Spinal cord (tissue), 10 donors: ENCODE results near the gene EXOC3. TPM values are rescaled to one million over a fixed set of nuclear protein-coding genes. Genes with fewer than 3 reads are reported as not detected.

Experiments
- DNase-seq, 6 donors: peaks; one replicate each; pipeline versions ENCODE4 v3.0.0 to v3.0.0-alpha.2; 2013 to 2015; ENCODE audit warnings: low spot score in 6 of 6, low read depth in 4 of 6
- H3K27ac ChIP-seq: one replicate; pipeline ENCODE4 v1.5.1; 2013; ENCODE audit warnings: low read depth, low read length, control low read depth
- H3K27me3 ChIP-seq: one replicate; pipeline ENCODE4 v1.6.1; 2013; ENCODE audit warnings: low read length; ENCODE audit not compliant: control insufficient read depth, insufficient read depth
- H3K36me3 ChIP-seq: one replicate; pipeline ENCODE4 v1.6.1; 2013; ENCODE audit warnings: low read length; ENCODE audit not compliant: control insufficient read depth, insufficient read depth
- H3K4me1 ChIP-seq: one replicate; pipeline ENCODE4 v1.6.1; 2013; ENCODE audit warnings: low read length; ENCODE audit not compliant: control insufficient read depth, insufficient read depth
- H3K4me3 ChIP-seq: one replicate; pipeline ENCODE4 v1.5.1; 2013; ENCODE audit warnings: low read depth, low read length, control low read depth
- H3K9me3 ChIP-seq: one replicate; pipeline ENCODE4 v1.6.1; 2013; ENCODE audit warnings: low read length; ENCODE audit not compliant: control insufficient read depth, insufficient read depth
- WGBS: methylation state at CpG from one replicate; pipeline ENCODE4 v1.1.5; 2013; ENCODE audit warnings: missing lambda C conversion rate; ENCODE audit not compliant: insufficient coverage; 5-methylcytosine and 5-hydroxymethylcytosine counted together
- polyA plus RNA-seq, 2 donors: library from polyadenylated mRNA; unstranded; fragments of 120-200 nt; gene quantifications; one replicate each; pipeline ENCODE4 v1.2.1, GENCODE V29; 2013; ENCODE audit not compliant: insufficient read length in 2 of 2
- total RNA-seq, 2 donors: library from RNA; depleted of rRNA in 1 of 2; stranded (reverse); fragments of 120-200 nt in 1 of 2; fragments of >200 nt in 1 of 2; gene quantifications; one replicate each; pipeline versions ENCODE4 v1.2.3 to v1.2.4, GENCODE V29; 2013 to 2014
- donor health status: healthy.

Gene EXOC3
- total and polyA plus RNA-seq, 4 donors = 29.7 to 68.6 (median 53.0) TPM

DNA sequence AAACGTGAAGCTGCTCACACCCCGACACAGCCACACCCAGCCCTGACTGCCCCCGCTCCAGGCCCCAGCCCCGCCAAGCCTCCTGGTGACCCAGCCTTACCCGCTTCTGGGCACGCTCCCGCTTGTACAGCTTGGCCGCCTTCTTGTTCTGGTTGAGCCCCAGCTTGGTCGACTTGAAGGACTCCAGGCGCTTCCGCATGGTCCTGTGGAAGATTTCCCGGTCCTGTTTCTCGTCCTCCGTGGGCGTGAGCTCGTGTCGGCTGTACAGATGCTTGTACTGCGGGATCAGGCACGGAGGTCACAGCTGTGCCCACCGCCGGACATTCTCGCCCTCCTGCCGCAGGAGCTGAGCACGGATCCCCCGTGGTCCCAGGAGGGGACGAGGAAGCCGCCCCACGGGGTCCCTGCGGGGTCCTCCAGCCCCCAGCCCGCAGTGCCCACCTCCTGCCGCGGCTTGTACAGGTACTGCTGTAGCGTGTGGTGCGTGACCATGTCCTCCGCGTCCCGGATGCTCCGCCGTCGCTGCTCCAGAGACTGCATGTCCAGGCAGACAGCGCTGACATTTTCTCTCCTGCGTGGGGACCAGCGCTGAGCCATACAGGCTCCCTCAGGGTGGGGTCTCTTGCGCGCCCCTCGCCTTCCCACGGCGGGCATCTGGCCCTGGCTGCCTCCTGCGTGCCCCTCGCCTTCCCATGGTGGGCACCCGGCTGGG, 33.3 kb downstream of the EXOC3 start:
- peaks cover 18% of the 10 kb centered on the region for H3K27me3 ChIP-seq
- no peaks in the 10 kb centered on the region for H3K9me3 ChIP-seq
- peaks cover 39% of the 10 kb centered on the region for H3K4me1 ChIP-seq
- no peak overlapping the region for H3K27ac ChIP-seq
- peaks cover 56% of the 10 kb centered on the region for H3K36me3 ChIP-seq
- no peak overlapping the region for H3K4me3 ChIP-seq
- DNase-seq = no peak
- 82% methylated on average over 46 of the region's 51 CpGs for WGBS

DNA sequence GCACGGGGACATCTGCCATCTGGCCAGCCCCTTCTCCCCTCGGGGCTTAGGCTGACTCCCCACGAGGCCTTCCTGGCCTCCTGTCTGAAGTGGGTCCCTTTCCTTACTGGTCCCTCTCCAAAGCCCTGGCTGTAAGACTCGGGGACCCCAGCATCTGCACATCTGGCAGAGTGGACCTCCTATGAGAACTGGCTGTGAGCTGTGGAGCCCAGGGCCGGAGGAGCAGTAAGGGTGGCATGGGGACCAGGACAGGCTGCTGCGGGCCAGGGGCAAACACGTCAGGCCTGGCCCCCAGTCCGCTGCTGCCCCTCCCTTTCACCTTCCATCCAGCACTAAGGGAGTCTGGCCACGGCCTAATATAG, 33.8 kb downstream of the EXOC3 start:
- Histone ChIP-seq H3K27me3 (peaks cover 18% of the 10 kb centered on the region), H3K4me3 (no peak overlapping the region), H3K27ac (no peak overlapping the region), H3K36me3 (peaks cover 53% of the 10 kb centered on the region), H3K9me3 (no peaks in the 10 kb centered on the region), H3K4me1 (peaks cover 33% of the 10 kb centered on the region)
- no peak for DNase-seq
- WGBS = 82% methylated on average over 7 of the region's 9 CpGs

DNA sequence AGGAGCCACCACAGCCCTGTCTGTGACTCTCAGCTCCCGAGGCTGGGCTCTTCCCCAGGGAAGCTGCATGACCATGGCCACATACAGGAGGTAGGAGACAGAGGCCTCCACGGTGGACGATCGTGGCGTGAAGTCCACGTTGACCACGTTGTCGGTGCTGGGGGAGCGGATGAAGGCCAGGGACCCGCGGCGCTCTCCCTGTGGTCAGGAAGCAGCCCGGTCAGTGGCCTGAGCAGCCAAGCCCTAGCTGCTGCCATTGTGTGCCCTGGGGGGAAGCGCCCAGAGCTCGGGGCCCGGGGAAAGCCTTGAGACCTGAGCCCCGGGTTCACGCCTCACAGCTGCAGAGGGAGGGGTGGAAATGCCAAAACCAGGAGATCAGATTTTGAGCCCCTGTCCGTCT, 34.3 kb downstream of the EXOC3 start:
- H3K27ac ChIP-seq = no peak overlapping the region
- no peaks in the 10 kb centered on the region for H3K9me3 ChIP-seq
- 83% methylated on average over 19 of the region's 19 CpGs for WGBS
- DNase-seq = no peak
- H3K4me1 ChIP-seq = peaks cover 29% of the 10 kb centered on the region
- peaks cover 18% of the 10 kb centered on the region for H3K27me3 ChIP-seq
- H3K4me3 ChIP-seq = no peak overlapping the region
- peaks cover 51% of the 10 kb centered on the region for H3K36me3 ChIP-seq

DNA sequence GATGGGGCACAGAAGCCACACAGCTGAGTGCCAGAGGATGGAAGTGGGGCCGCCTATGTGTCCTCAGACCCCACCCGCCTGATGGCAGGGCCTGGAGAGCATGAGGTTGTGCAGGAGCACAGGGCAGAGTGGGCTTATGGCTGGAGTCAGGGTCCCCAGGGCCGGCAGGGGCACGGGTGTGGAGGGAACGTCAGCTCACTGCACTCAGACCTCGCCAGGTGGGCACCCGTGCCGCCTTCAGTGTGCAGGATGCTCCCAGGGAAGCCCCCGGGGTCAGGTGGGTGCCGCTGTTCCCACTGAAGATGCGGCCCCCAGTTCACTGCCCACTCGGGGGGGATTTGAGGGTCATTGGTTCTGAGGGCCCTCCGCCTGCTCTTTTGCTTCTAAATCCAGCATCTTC, 34.9 kb downstream of the EXOC3 start:
- Histone ChIP-seq H3K4me3 (no peak overlapping the region), H3K36me3 (peaks cover 51% of the 10 kb centered on the region), H3K27ac (no peak overlapping the region), H3K27me3 (peaks cover 18% of the 10 kb centered on the region), H3K4me1 (peaks cover 26% of the 10 kb centered on the region), H3K9me3 (no peaks in the 10 kb centered on the region)
- DNase-seq = no peak
- 91% methylated on average over 12 of the region's 13 CpGs for WGBS

DNA sequence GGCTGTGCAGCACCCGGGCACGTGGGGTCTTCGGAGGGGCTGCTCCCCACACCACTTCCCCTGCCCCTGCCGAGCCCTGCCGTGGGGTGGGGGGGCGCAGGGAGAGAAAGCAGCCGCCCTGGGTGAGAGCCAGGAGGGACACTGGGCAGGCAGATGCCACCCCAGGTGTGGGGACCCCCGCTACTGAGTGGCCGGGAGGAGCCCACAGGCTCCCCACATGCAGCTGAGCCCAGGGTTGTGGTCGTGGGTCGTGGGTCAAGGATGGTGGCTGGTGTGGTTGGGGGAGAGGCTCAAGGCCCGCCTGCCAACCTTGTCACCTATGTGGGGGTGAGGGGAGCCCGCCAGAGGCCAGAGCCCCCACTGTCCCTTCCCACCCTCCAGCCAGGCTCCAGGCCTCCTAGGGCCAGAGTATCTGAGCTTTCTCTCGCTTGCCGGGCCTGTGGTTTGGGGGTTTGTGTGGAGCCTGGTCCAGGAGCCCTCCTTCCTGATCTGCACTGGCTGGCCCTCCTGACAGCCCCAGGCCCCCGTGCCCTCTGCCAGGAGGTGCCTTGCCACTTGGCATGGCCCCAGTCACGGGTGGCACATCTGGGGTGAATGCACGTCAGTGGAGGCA, 35.5 kb downstream of the EXOC3 start:
- Histone ChIP-seq H3K27ac (no peak overlapping the region), H3K27me3 (peaks cover 18% of the 10 kb centered on the region), H3K4me1 (peaks cover 26% of the 10 kb centered on the region), H3K36me3 (peaks cover 51% of the 10 kb centered on the region), H3K4me3 (no peak overlapping the region), H3K9me3 (no peaks in the 10 kb centered on the region)
- no peak for DNase-seq
- WGBS = 80% methylated on average over 9 of the region's 18 CpGs

DNA sequence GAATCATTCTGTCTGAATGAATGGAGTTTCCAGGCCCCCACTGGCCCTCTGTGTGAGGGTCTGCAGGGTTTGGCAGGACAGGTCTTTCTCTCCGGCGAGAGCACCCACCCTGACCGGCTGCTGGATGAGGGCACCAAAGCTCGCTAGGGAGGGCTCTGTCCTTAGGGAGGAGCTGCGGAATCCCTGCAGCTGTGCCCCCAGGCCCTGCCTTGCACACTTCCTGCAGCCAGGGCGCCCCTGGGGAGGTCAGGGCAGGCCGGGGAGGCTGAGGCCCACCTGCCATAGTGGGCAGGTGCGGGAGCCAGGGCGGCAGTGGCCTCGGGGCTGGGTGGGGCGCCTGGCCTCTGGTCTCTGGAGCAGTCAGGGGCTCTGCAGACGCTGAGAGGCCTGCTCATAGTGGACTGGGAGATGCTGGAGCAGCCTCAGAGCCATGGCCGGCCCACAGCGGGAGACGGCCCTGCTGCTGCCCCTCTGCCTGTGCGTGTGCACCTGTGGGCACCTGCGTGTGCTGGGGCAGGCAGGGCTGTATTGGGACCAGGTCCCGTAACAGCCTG, 36.1 kb downstream of the EXOC3 start:
- H3K4me3 ChIP-seq = no peak overlapping the region
- peaks cover 18% of the 10 kb centered on the region for H3K27me3 ChIP-seq
- no peaks in the 10 kb centered on the region for H3K9me3 ChIP-seq
- H3K27ac ChIP-seq = no peak overlapping the region
- no peak for DNase-seq
- peaks cover 20% of the 10 kb centered on the region for H3K4me1 ChIP-seq
- 89% methylated on average over 18 of the region's 18 CpGs for WGBS
- peaks cover 51% of the 10 kb centered on the region for H3K36me3 ChIP-seq

DNA sequence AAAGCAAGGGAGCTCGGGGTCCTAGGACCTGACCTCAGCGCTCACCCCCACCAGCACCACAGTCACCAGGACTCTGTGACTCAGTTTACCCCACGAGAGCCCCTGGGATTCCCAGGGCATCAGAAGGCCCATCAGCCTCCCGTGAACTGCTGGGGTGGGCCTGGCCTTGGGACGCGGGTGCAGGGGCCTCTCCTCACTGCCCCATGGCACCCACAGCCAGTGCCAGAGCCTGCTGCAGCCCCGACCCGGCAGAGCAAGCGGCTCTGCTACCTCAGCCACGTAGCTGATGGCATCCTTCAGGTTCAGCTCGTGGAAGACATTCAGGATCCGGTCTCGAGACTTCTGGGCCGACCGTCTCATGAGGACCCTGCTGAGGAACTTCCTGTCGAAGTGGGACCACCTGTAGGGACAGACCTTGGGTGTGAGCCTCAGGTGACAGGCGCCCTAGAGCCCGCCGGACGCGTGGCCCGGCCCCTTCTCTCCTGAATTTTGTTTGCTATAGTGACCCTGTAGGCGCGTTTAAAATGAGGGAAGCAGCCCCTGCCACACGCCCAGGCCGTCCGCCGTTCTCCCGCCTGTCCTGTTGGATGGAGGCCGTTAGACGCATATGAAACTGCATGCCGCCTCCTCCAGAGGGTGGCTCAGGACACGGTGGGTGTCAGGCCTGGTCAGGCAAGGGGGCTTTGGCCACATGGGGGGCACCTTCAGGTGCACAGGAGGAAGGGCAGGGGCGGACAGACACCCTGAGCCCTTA, 36.8 kb downstream of the EXOC3 start:
- 79% methylated on average over 34 of the region's 34 CpGs for WGBS

DNA sequence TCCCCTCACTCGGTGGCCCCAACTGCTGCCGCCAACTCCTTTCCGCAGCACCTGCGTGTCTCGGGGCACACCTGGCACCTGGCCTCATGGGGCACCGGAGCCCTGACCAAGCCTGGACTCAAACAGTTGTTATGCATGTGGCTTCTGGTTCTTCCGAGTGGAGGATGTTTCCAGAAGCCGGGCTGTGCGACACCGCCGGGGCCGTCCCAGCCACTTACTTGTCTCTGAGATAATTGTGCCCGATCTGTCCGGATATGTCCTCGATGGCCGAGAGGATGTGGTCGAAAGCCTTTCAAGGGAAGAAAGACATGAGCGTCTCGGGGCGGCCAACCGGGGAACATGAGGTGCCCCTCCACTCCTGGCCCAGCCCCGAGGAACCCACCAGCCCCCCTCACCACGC, 38.4 kb downstream of the EXOC3 start:
- no peak overlapping the region for H3K4me3 ChIP-seq
- no peak for DNase-seq
- H3K9me3 ChIP-seq = no peaks in the 10 kb centered on the region
- H3K4me1 ChIP-seq = peaks cover 1% of the 10 kb centered on the region
- H3K36me3 ChIP-seq = peaks cover 39% of the 10 kb centered on the region
- H3K27me3 ChIP-seq = peaks cover 2% of the 10 kb centered on the region
- no peak overlapping the region for H3K27ac ChIP-seq
- WGBS = 90% methylated on average over 22 of the region's 23 CpGs

More for the DNA sequence above, 36.8 kb downstream of the EXOC3 start:
- Histone ChIP-seq H3K36me3 (peaks cover 51% of the 10 kb centered on the region), H3K27ac (no peak overlapping the region), H3K9me3 (no peaks in the 10 kb centered on the region), H3K4me1 (peaks cover 17% of the 10 kb centered on the region), H3K4me3 (no peak overlapping the region), H3K27me3 (peaks cover 17% of the 10 kb centered on the region)
- DNase-seq = no peak

DNA sequence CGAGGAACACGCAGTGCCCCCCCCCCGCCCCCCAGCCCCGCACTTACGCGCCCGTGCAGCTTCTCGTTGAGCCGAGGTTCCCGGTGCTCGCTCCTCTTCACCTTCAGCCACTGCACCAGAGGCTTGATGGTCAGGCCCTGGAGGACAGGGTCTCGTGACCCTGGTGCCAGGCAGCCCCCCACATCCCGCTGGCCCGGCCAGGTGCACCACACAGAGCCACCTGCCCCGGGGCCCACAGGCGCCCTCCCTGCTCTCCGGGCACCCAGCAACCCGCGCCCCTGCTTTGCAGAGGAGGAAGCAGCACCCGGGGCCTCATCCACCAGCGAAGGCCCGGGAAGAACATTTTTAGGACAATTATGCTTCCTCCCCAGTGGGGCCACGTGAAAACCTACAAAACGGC, 39.0 kb downstream of the EXOC3 start:
- Histone ChIP-seq H3K36me3 (peaks cover 32% of the 10 kb centered on the region), H3K27ac (no peak overlapping the region), H3K9me3 (no peaks in the 10 kb centered on the region), H3K4me3 (no peak overlapping the region), H3K27me3 (no peaks in the 10 kb centered on the region), H3K4me1 (no peaks in the 10 kb centered on the region)
- 82% methylated on average over 17 of the region's 24 CpGs for WGBS
- DNase-seq = no peak
